IMR-90 (cell line): Measurements from ENCODE around the gene DPP10. TPM values are rescaled to one million over a fixed set of nuclear protein-coding genes. Genes with fewer than 3 reads are reported as not detected.

Experiments used
- ATAC-seq: fragments of 200-7000 bp; cut with Tn5 transposase; 2 replicates; pipeline ENCODE4 v1.9.1; 2020; ENCODE audit warnings: low read depth, mild to moderate bottlenecking, moderate library complexity
- BruUV-seq: library from RNA; stranded (reverse); fragments of 400-500 nt; replicated peaks from 2 replicates; lab custom pipeline; 2021; lab: Mats Ljungman, UMichigan
- CTCF ChIA-PET: fragments of 300-600 bp; formaldehyde crosslinking; extraction: SDS; loops from one replicate; lab custom pipeline; 2021; ENCODE audit warnings: antibody characterized with exemption; lab: Yijun Ruan, JAX
- POLR2A ChIA-PET: fragments of 300-600 bp; sonication (Branson Sonifier 250); formaldehyde crosslinking; loops from one replicate; lab custom pipeline; 2022; ENCODE audit warnings: antibody characterized with exemption; ENCODE audit not compliant: unreplicated experiment; lab: Charles Lee
- DNase-seq: peaks from one replicate; pipeline ENCODE4 v3.0.0; 2013
- H2AFZ ChIP-seq: replicated peaks from 2 replicates; pipeline ENCODE3; 2013; ENCODE audit warnings: low read length, mild to moderate bottlenecking; ENCODE audit not compliant: poor library complexity
- H2AK5ac ChIP-seq: 2 replicates; pipeline ENCODE4 v1.6.1; 2013; ENCODE audit warnings: low read depth, low read length, inconsistent platforms
- H2AK9ac ChIP-seq: replicated peaks from 2 replicates; pipeline ENCODE3; 2013; ENCODE audit warnings: mild to moderate bottlenecking, low read depth, low read length, moderate library complexity; ENCODE audit not compliant: poor library complexity
- H2BK120ac ChIP-seq: 2 replicates; pipeline ENCODE4 v1.6.1; 2013; ENCODE audit warnings: low read depth, low read length, inconsistent platforms
- H2BK15ac ChIP-seq: 3 replicates; pipeline ENCODE4 v1.6.1; 2013; ENCODE audit warnings: low read depth, low read length, inconsistent platforms
- H2BK20ac ChIP-seq: 2 replicates; pipeline ENCODE4 v1.6.1; 2013; ENCODE audit warnings: low read depth, mild to moderate bottlenecking, inconsistent platforms, low read length, moderate library complexity
- H2BK5ac ChIP-seq: 2 replicates; pipeline ENCODE4 v1.6.1; 2013; ENCODE audit warnings: mild to moderate bottlenecking, low read depth, low read length, inconsistent platforms; ENCODE audit not compliant: poor library complexity, severe bottlenecking
- H3K14ac ChIP-seq: replicated peaks from 2 replicates; pipeline ENCODE4 v1.6.1; 2013; ENCODE audit warnings: low read depth, low read length, inconsistent platforms
- H3K18ac ChIP-seq: 2 replicates; pipeline ENCODE4 v1.6.1; 2013; ENCODE audit warnings: low read depth, low read length, control low read depth
- H3K23ac ChIP-seq: 2 replicates; pipeline ENCODE4 v1.6.1; 2013; ENCODE audit warnings: low read depth, low read length, inconsistent platforms
- H3K27ac ChIP-seq: 2 replicates; pipeline ENCODE4 v1.5.1; 2013; ENCODE audit warnings: mild to moderate bottlenecking, control low read depth, low read length; ENCODE audit not compliant: insufficient read depth
- H3K27me3 ChIP-seq: 2 replicates; pipeline ENCODE4 v1.6.1; 2013; ENCODE audit warnings: low read length; ENCODE audit not compliant: control insufficient read depth, insufficient read depth
- H3K36me3 ChIP-seq: 2 replicates; pipeline ENCODE4 v1.6.1; 2013; ENCODE audit warnings: low read length, mixed read lengths; ENCODE audit not compliant: control insufficient read depth, insufficient read depth
- H3K4ac ChIP-seq: 2 replicates; pipeline ENCODE4 v1.6.1; 2013; ENCODE audit warnings: low read depth, low read length, inconsistent platforms
- H3K4me1 ChIP-seq: 2 replicates; pipeline ENCODE4 v1.6.1; 2013; ENCODE audit warnings: low read length, mixed read lengths; ENCODE audit not compliant: control insufficient read depth, insufficient read depth
- H3K4me2 ChIP-seq: 2 replicates; pipeline ENCODE4 v1.6.1; 2013; ENCODE audit warnings: low read depth, mild to moderate bottlenecking, control low read depth, low read length, moderate library complexity
- H3K4me3 ChIP-seq: 2 replicates; pipeline ENCODE4 v1.5.1; 2013; ENCODE audit warnings: low read depth, mild to moderate bottlenecking, control low read depth, low read length, moderate library complexity; ENCODE audit not compliant: insufficient read depth
- H3K56ac ChIP-seq: 2 replicates; pipeline ENCODE4 v1.6.1; 2013; ENCODE audit warnings: low read length, inconsistent platforms; ENCODE audit not compliant: insufficient read depth; ENCODE audit errors: extremely low read depth
- H3K79me1 ChIP-seq, 2 experiments: 2 replicates each; pipeline ENCODE4 v1.6.1; 2013; ENCODE audit warnings: low read length in 2 of 2, inconsistent platforms in 1 of 2, low read depth in 1 of 2
- H3K9ac ChIP-seq: 2 replicates; pipeline ENCODE4 v1.6.1; 2013; ENCODE audit warnings: low read depth, low read length, control low read depth
- H3K9me1 ChIP-seq: 2 replicates; pipeline ENCODE4 v1.6.1; 2013; ENCODE audit warnings: low read length, inconsistent platforms; ENCODE audit not compliant: insufficient read depth
- H3K9me3 ChIP-seq: 2 replicates; pipeline ENCODE4 v1.6.1; 2013; ENCODE audit warnings: low read length; ENCODE audit not compliant: control insufficient read depth, insufficient read depth
- H4K20me1 ChIP-seq: 2 replicates; pipeline ENCODE4 v1.6.1; 2013; ENCODE audit warnings: low read length, inconsistent platforms; ENCODE audit not compliant: insufficient read depth
- H4K5ac ChIP-seq: 2 replicates; pipeline ENCODE4 v1.6.1; 2013; ENCODE audit warnings: mild to moderate bottlenecking, low read depth, low read length, control low read depth
- H4K8ac ChIP-seq, 2 experiments: 2 replicates each; pipeline ENCODE4 v1.6.1; 2013; ENCODE audit warnings: low read depth in 2 of 2, low read length in 2 of 2, control low read depth in 1 of 2, inconsistent platforms in 1 of 2
- H4K91ac ChIP-seq: 2 replicates; pipeline ENCODE4 v1.6.1; 2013; ENCODE audit warnings: low read depth, low read length, inconsistent platforms; ENCODE audit not compliant: insufficient read depth
- CEBPB ChIP-seq: IDR thresholded peaks from 2 replicates; pipeline ENCODE4 v1.6.1; 2012; ENCODE audit warnings: low read depth, low read length, improper control_type of control experiment
- NFE2L2 ChIP-seq: fragments of 150-350 bp; IDR thresholded peaks from 2 replicates; pipeline ENCODE4 v1.6.1; 2016; ENCODE audit warnings: low read depth, mild to moderate bottlenecking, low read length
- WGBS, 2 experiments: methylation state at CpG; one replicate each; pipeline versions ENCODE4 v1.1.5 to v1.1.7; 2013; ENCODE audit warnings: missing lambda C conversion rate in 2 of 2; ENCODE audit not compliant: insufficient read length in 1 of 2; ENCODE audit errors: extremely low coverage in 2 of 2; 5-methylcytosine and 5-hydroxymethylcytosine counted together
- dilution Hi-C: fragments of 300-500 bp; cut with HindIII; formaldehyde crosslinking; loops from one replicate; pipeline ENCODE4 v1.14.3; 2018; ENCODE audit warnings: low sequenced_read_pairs; ENCODE audit not compliant: unreplicated experiment
- in situ Hi-C: fragments of 300-500 bp; cut with MboI; formaldehyde crosslinking; loops from 3 replicates; pipeline ENCODE4 v1.14.3; 2019; ENCODE audit warnings: low sequenced_read_pairs, inconsistent platforms, mixed read lengths
- intact Hi-C: fragments of 100-400 bp; cut with micrococcal nuclease; formaldehyde crosslinking; loops from 2 replicates; pipeline ENCODE4 v1.10.0; 2022
- polyA plus RNA-seq, 3 experiments: library from polyadenylated mRNA; depleted of rRNA; stranded (reverse); fragments of >200 nt; gene quantifications; 2 replicates each; pipeline ENCODE4 v1.2.3, GENCODE V29; 2012; ENCODE audit warnings: low replicate concordance in 1 of 3
- total RNA-seq: library from RNA; depleted of rRNA; stranded (reverse); fragments of >200 nt; gene quantifications from 2 replicates; pipeline ENCODE4 v1.2.3, GENCODE V29; 2012

DPP10 gene
- total and polyA plus RNA-seq, 2 of the 4 experiments (the other 2 are of a cell fraction): not detected

DNA sequence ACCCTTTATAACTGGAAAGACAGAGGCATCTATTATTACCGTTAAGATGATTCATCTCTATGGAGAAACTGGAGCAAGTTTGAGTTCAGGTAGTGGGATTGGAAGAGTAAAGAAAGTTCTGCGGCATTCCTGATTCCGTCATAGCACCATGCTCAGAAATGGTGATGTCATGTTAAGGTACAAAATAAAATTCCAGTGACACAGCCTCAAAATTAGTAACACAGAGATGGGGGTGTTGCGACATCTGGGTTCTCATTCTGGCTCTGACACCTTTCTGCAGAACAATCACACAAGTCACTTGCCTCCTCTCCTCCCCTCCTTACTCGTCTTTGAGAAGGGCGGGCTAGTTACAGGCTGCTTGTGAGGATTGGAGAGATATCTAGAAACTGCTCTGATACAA, 105.7 kb downstream of the DPP10 start:
- ATAC-seq (no peak), DNase-seq (no peak)
- H4K20me1 ChIP-seq: no peaks in the 10 kb centered on the region
- no peak overlapping the region for H3K4ac ChIP-seq
- CTCF ChIA-PET: no interaction called here
- H3K23ac ChIP-seq: no peak overlapping the region
- intact Hi-C loops (no loop called here), in situ Hi-C loops (no loop called here), dilution Hi-C loops (no loop called here)
- H2BK120ac ChIP-seq: no peak overlapping the region
- no peak overlapping the region for H3K27ac ChIP-seq
- no peak overlapping the region for H3K18ac ChIP-seq
- no peak overlapping the region for H2AK5ac ChIP-seq
- no peak overlapping the region for H2AK9ac ChIP-seq
- no peak overlapping the region for H3K14ac ChIP-seq
- no peaks in the 10 kb centered on the region for H3K79me1 ChIP-seq
- H3K9ac ChIP-seq: no peak overlapping the region
- H3K56ac ChIP-seq: no peak overlapping the region
- TF ChIP-seq NFE2L2 (no peak), CEBPB (peak; percentile 56)
- WGBS, 2 experiments: no CpG with 5 or more reads among the region's 6 CpGs
- no peak overlapping the region for H2AFZ ChIP-seq
- H3K4me2 ChIP-seq: no peak overlapping the region
- no peaks in the 10 kb centered on the region for H3K9me1 ChIP-seq
- H3K36me3 ChIP-seq: no peaks in the 10 kb centered on the region
- no peak overlapping the region for H3K4me3 ChIP-seq
- no peaks in the 10 kb centered on the region for H3K9me3 ChIP-seq
- H4K5ac ChIP-seq: no peak overlapping the region
- H4K8ac ChIP-seq: no peak overlapping the region
- no peaks in the 10 kb centered on the region for H3K27me3 ChIP-seq
- BruUV-seq: no TSS peak
- H3K4me1 ChIP-seq: no peaks in the 10 kb centered on the region
- no peak overlapping the region for H2BK5ac ChIP-seq
- H2BK15ac ChIP-seq: no peak overlapping the region
- no peak overlapping the region for H2BK20ac ChIP-seq
- POLR2A ChIA-PET: no interaction called here
- no peak overlapping the region for H4K91ac ChIP-seq
